Central memory CD8-positive, alpha-beta T cell (primary cell): ENCODE data around the gene CNNM2.
"Not testable (repeated sequence)": the region's sequence is repeated elsewhere in the genome, so short reads cannot be mapped to it uniquely, and the experiment has no call there.

Source experiments
- ATAC-seq: fragments of 150-1000 bp; cut with Tn5 transposase; replicated peaks from 2 replicates; pipeline ENCODE4 v1.10.0; 2022; ENCODE audit warnings: mild to moderate bottlenecking, moderate FRiP score, moderate number of reproducible peaks; ENCODE audit not compliant: poor library complexity, severe bottlenecking; ENCODE audit errors: extremely low read depth
- DNase-seq, 2 donors: peaks; one replicate each; pipeline ENCODE4 v3.0.0; 2021; ENCODE audit warnings: low spot score in 2 of 2
- H3K27ac Mint-ChIP-seq: one replicate; pipeline ENCODE4 v1.8.0; 2022; ENCODE audit warnings: low read depth, mild to moderate bottlenecking, moderate library complexity, mixed read lengths
- H3K27me3 Mint-ChIP-seq: one replicate; pipeline ENCODE4 v1.8.0; 2022; ENCODE audit warnings: mixed read lengths
- H3K36me3 Mint-ChIP-seq: one replicate; pipeline ENCODE4 v1.8.0; 2022; ENCODE audit warnings: mild to moderate bottlenecking, moderate library complexity, mixed read lengths; ENCODE audit not compliant: insufficient read depth
- H3K4me1 Mint-ChIP-seq: one replicate; pipeline ENCODE4 v1.8.0; 2022; ENCODE audit warnings: mixed read lengths
- H3K4me3 Mint-ChIP-seq: one replicate; pipeline ENCODE4 v1.8.0; 2022; ENCODE audit warnings: mild to moderate bottlenecking, moderate library complexity, mixed read lengths
- H3K9me3 Mint-ChIP-seq: one replicate; pipeline ENCODE4 v1.8.0; 2022; ENCODE audit warnings: mixed read lengths

The CNNM2 gene

GRCh38 chr10:102985811-102986210 lies 67.7 kb downstream of the CNNM2 start:
- Mint-ChIP-seq H3K27me3 (no peaks in the 10 kb centered on the region), H3K36me3 (no peaks in the 10 kb centered on the region), H3K27ac (no peak overlapping the region), H3K4me3 (no peak overlapping the region), H3K9me3 (no peaks in the 10 kb centered on the region), H3K4me1 (peaks cover 4% of the 10 kb centered on the region)
- no peak for DNase-seq
- ATAC-seq = no peak

GRCh38 chr10:102988404-102989314 lies 70.6 kb downstream of the CNNM2 start:
- no peak for DNase-seq
- H3K4me1 Mint-ChIP-seq = no peaks in the 10 kb centered on the region

DNA sequence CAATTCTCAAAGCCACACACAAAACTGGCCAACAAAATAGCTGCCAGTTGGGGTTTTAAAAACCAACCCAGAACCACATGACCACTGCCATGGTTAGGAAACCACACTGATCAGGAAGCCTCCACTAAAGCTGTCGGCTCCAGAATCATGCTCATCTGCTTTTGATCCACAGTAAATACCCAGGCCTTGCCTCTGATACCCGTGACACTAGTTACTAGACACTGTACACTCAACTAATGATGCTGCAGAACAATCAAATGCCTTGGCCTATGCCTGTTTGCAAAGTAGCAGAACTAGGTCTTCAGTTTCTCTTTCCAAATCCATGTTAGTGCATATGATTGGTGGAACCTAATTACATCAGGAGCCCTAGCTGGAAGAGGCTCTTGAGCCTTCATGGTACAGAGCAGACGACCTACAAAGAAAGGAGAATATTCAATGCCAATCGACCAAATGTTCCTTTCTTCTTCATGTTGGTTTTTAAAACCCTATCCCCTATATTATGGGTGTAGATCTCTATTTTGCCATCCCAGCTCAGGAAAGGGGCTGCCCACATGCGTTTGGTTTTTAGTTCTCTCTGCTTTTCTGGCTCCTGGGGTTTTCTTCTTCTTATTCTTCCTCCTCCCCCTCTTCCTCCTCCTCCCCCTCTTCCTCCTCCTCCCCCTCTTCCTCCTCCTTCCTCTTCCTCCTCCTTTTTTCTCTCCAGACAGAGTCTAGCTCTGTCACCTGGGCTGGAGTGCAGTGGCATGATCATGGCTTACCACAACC lies 76.6 kb downstream of the CNNM2 start:
- peak; percentile 62 for ATAC-seq
- peaks cover 2% of the 10 kb centered on the region for H3K36me3 Mint-ChIP-seq
- H3K4me1 Mint-ChIP-seq = peaks cover 14% of the 10 kb centered on the region

More at GRCh38 chr10:102988404-102989314, 70.6 kb downstream of the CNNM2 start:
- Mint-ChIP-seq H3K27ac (no peak overlapping the region), H3K36me3 (no peaks in the 10 kb centered on the region), H3K9me3 (no peaks in the 10 kb centered on the region), H3K4me3 (no peak overlapping the region), H3K27me3 (no peaks in the 10 kb centered on the region)
- ATAC-seq = no peak

GRCh38 chr10:102996876-102997275 lies 78.8 kb downstream of the CNNM2 start:
- DNase-seq (no peak), ATAC-seq (no peak)
- H3K27me3 Mint-ChIP-seq = no peaks in the 10 kb centered on the region
- peaks cover 2% of the 10 kb centered on the region for H3K36me3 Mint-ChIP-seq
- H3K27ac Mint-ChIP-seq = no peak overlapping the region
- H3K4me3 Mint-ChIP-seq = no peak overlapping the region
- no peaks in the 10 kb centered on the region for H3K9me3 Mint-ChIP-seq
- H3K4me1 Mint-ChIP-seq = peaks cover 14% of the 10 kb centered on the region

More for the DNA sequence above, 76.6 kb downstream of the CNNM2 start:
- DNase-seq = no peak
- peak overlapping the region; percentile 93 for H3K27ac Mint-ChIP-seq
- no peaks in the 10 kb centered on the region for H3K9me3 Mint-ChIP-seq
- H3K27me3 Mint-ChIP-seq = no peaks in the 10 kb centered on the region
- H3K4me3 Mint-ChIP-seq = peak overlapping the region; percentile 28

GRCh38 chr10:102997998-102998397 lies 79.9 kb downstream of the CNNM2 start:
- Mint-ChIP-seq H3K4me3 (no peak overlapping the region), H3K27me3 (no peaks in the 10 kb centered on the region), H3K9me3 (no peaks in the 10 kb centered on the region), H3K4me1 (peaks cover 14% of the 10 kb centered on the region), H3K36me3 (peaks cover 2% of the 10 kb centered on the region), H3K27ac (no peak overlapping the region)
- DNase-seq (no peak), ATAC-seq (no peak)

DNA sequence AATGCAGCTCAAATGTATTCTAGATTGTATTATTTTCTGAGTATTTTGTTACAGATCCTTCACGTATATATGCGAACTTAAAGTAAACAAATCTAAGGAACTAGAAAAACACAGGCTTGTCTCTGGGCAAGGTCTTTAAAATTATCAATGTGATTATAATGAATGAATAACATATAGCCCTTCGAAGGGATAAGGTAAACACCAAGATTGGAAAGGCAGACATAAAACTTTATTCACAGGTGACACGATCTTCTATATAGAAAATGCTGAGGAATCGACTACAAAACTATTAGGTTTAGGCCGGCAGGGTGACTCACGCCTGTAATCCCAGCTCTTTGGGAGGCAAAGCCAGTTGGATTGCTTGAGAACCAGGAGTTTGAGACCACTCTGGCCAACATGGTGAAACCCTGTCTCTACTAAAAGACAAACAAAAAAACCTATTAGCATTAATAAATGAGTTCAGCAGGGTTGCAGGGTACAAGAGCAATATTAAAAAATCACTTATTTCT lies 80.4 kb downstream of the CNNM2 start:
- Mint-ChIP-seq H3K27me3 (no peaks in the 10 kb centered on the region), H3K9me3 (no peaks in the 10 kb centered on the region), H3K27ac (no peak overlapping the region), H3K36me3 (peaks cover 2% of the 10 kb centered on the region), H3K4me1 (peaks cover 14% of the 10 kb centered on the region), H3K4me3 (no peak overlapping the region)
- DNase-seq = no peak
- no peak for ATAC-seq

DNA sequence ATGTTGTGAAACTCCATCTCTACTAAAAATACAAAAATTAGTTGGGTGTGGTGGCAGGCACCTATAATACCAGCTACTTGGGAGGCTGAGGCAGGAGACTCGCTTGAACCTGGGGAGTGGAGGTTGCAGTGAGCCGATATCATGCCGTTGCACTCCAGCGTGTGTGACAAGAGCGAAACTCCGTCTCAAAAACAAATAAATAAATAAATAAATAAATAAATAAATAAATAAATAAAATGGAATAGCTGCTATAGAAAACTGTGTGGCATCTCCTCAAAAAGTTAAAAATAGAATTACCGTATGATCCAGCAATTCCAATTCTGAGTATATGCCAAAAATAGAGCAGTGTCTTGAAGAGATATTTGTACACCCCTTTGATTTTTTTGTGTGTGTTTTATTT lies 82.0 kb downstream of the CNNM2 start:
- not testable (repeated sequence) for ATAC-seq, H3K4me3 Mint-ChIP-seq, H3K36me3 Mint-ChIP-seq, H3K9me3 Mint-ChIP-seq, H3K27me3 Mint-ChIP-seq, H3K27ac Mint-ChIP-seq, DNase-seq, H3K4me1 Mint-ChIP-seq

GRCh38 chr10:103007017-103007416 lies 88.9 kb downstream of the CNNM2 start:
- H3K9me3 Mint-ChIP-seq = peaks cover 5% of the 10 kb centered on the region
- H3K27ac Mint-ChIP-seq = no peak overlapping the region
- H3K36me3 Mint-ChIP-seq = no peaks in the 10 kb centered on the region
- H3K27me3 Mint-ChIP-seq = no peaks in the 10 kb centered on the region
- ATAC-seq (no peak), DNase-seq (no peak)
- no peaks in the 10 kb centered on the region for H3K4me1 Mint-ChIP-seq
- no peak overlapping the region for H3K4me3 Mint-ChIP-seq

- DNase-seq (no peak), ATAC-seq (no peak)
- no peak overlapping the region for H3K27ac Mint-ChIP-seq
- H3K27me3 Mint-ChIP-seq = no peaks in the 10 kb centered on the region
- no peak overlapping the region for H3K4me3 Mint-ChIP-seq
- peaks cover 3% of the 10 kb centered on the region for H3K36me3 Mint-ChIP-seq
- no peaks in the 10 kb centered on the region for H3K4me1 Mint-ChIP-seq
- H3K9me3 Mint-ChIP-seq = no peaks in the 10 kb centered on the region
Measured at GRCh38 chr10:103013416-103013815, 95.3 kb downstream of the CNNM2 start.

- H3K27ac Mint-ChIP-seq = no peak overlapping the region
- no peak overlapping the region for H3K4me3 Mint-ChIP-seq
- peaks cover 4% of the 10 kb centered on the region for H3K36me3 Mint-ChIP-seq
- H3K4me1 Mint-ChIP-seq = no peaks in the 10 kb centered on the region
- no peaks in the 10 kb centered on the region for H3K9me3 Mint-ChIP-seq
- ATAC-seq (no peak), DNase-seq (no peak)
- no peaks in the 10 kb centered on the region for H3K27me3 Mint-ChIP-seq
Measured at GRCh38 chr10:103019425-103019824, 101.3 kb downstream of the CNNM2 start.

GRCh38 chr10:103021150-103021899 lies 103.2 kb downstream of the CNNM2 start:
- Mint-ChIP-seq H3K9me3 (no peaks in the 10 kb centered on the region), H3K27ac (peak overlapping the region; percentile 20), H3K27me3 (no peaks in the 10 kb centered on the region), H3K36me3 (peaks cover 2% of the 10 kb centered on the region), H3K4me1 (no peaks in the 10 kb centered on the region), H3K4me3 (no peak overlapping the region)
- ATAC-seq (no peak), DNase-seq (no peak)

- H3K4me3 Mint-ChIP-seq = no peak overlapping the region
- H3K27ac Mint-ChIP-seq = no peak overlapping the region
- peaks cover 2% of the 10 kb centered on the region for H3K36me3 Mint-ChIP-seq
- H3K4me1 Mint-ChIP-seq = no peaks in the 10 kb centered on the region
- ATAC-seq = no peak
- DNase-seq = no peak
- no peaks in the 10 kb centered on the region for H3K27me3 Mint-ChIP-seq
- H3K9me3 Mint-ChIP-seq = no peaks in the 10 kb centered on the region
Measured at GRCh38 chr10:103021900-103022293, 103.8 kb downstream of the CNNM2 start.
